ENCODE results near the gene LPCAT3.
"Not testable (repeated sequence)": the region's sequence is repeated elsewhere in the genome, so short reads cannot be mapped to it uniquely, and the experiment has no call there.

LPCAT3 gene

DNA sequence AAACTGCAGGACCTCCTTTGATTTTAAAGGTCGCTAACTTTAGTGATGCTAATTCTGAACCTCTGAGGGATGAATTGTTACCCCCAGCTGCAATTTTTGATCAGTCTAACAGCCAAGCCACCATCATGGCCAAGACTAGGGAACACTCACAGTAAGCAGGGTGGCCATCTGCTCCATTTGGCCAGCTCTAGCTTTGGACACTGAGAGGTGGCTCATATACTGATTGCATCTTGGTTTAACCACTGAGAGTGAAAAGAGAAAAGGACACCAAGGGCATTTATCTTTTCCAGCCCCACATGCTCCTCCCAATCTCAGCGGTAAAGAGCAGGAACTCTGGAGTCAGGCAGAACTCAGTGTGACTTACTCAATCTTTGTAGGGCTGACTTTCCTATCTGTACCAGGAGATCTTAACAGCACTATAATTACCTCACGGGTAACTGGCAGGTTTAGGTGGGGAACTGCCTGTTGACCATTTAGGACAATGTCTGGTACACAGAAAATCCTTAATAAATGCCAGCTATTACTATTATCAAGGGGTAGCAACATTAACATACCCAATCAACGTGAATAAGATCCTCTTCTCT lies 6.2 kb downstream of the LPCAT3 start:
- H4K20me1 ChIP-seq (ENCODE audit: insufficient read depth, low read length, poor library complexity, severe bottlenecking): peaks cover 17% of the 10 kb centered on the region
- no peak overlapping the region for H3K4me3 ChIP-seq (ENCODE audit: low read length, poor library complexity, severe bottlenecking)
- H2AFZ ChIP-seq (ENCODE audit: low read length): no peak overlapping the region
- H3K4me1 ChIP-seq (ENCODE audit: insufficient read depth, low read length, poor library complexity, severe bottlenecking): peaks cover 37% of the 10 kb centered on the region
- no peaks in the 10 kb centered on the region for H3K9me3 ChIP-seq (ENCODE audit: insufficient read depth, low read depth, low read length)
- no peaks in the 10 kb centered on the region for H3K9me2 ChIP-seq (replicated peaks; ENCODE audit: low read depth, low read length)
- TF ChIP-seq EZH2phosphoT487 (IDR thresholded peaks at IDR 0.05; ENCODE audit: borderline replicate concordance): no peak
- TF ChIP-seq, protein P1, sequence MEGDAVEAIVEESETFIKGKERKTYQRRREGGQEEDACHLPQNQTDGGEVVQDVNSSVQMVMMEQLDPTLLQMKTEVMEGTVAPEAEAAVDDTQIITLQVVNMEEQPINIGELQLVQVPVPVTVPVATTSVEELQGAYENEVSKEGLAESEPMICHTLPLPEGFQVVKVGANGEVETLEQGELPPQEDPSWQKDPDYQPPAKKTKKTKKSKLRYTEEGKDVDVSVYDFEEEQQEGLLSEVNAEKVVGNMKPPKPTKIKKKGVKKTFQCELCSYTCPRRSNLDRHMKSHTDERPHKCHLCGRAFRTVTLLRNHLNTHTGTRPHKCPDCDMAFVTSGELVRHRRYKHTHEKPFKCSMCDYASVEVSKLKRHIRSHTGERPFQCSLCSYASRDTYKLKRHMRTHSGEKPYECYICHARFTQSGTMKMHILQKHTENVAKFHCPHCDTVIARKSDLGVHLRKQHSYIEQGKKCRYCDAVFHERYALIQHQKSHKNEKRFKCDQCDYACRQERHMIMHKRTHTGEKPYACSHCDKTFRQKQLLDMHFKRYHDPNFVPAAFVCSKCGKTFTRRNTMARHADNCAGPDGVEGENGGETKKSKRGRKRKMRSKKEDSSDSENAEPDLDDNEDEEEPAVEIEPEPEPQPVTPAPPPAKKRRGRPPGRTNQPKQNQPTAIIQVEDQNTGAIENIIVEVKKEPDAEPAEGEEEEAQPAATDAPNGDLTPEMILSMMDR (conservative IDR thresholded peaks at IDR 0.05; ENCODE audit: low read length): no peak
- peak overlapping the region; percentile 24 for H3K9ac ChIP-seq (ENCODE audit: low read depth, low read length, poor library complexity, severe bottlenecking)
- H3K36me3 ChIP-seq (ENCODE audit: insufficient read depth, low read length): no peaks in the 10 kb centered on the region
- peak overlapping the region; percentile 21 for H3K4me2 ChIP-seq (ENCODE audit: low read depth, low read length, poor library complexity, severe bottlenecking)
- no peaks in the 10 kb centered on the region for H3K27me3 ChIP-seq (ENCODE audit: insufficient read depth, low read length, poor library complexity, severe bottlenecking)
- H3F3A ChIP-seq (ENCODE audit: low read depth): no peaks in the 10 kb centered on the region; the same call in 1 of the 2 replicates
- peaks cover 39% of the 10 kb centered on the region for H3K79me2 ChIP-seq (ENCODE audit: insufficient read depth, low read length)

DNA sequence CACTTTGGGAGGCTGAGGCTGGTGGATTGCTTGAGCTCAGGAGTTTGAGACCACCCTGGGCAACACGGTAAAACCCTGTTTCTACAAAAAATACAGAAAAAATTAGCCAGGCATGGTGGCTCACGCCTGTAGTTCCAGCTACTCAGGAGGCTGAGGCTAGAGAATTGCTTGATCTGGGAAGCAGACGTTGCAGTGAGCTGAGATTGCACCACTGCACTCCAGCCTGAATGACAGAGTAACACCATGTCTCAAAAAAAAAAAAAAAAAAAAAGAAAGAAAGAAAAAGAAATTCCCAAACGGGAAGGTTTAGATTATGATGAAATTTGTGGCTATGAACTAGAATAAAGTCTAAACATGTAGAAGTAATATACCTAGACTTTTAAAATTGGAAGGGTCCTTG lies 6.9 kb downstream of the LPCAT3 start:
- H3K9ac ChIP-seq (ENCODE audit: low read depth, low read length, poor library complexity, severe bottlenecking); H3K9me3 ChIP-seq (ENCODE audit: insufficient read depth, low read depth, low read length); H3K27me3 ChIP-seq (ENCODE audit: insufficient read depth, low read length, poor library complexity, severe bottlenecking); H3K4me3 ChIP-seq (ENCODE audit: low read length, poor library complexity, severe bottlenecking); H3K9me2 ChIP-seq (replicated peaks; ENCODE audit: low read depth, low read length); H2AFZ ChIP-seq (ENCODE audit: low read length); H3F3A ChIP-seq (ENCODE audit: low read depth); H3K4me2 ChIP-seq (ENCODE audit: low read depth, low read length, poor library complexity, severe bottlenecking); H3K36me3 ChIP-seq (ENCODE audit: insufficient read depth, low read length): not testable (repeated sequence)
- peaks cover 12% of the 10 kb centered on the region for H4K20me1 ChIP-seq (ENCODE audit: insufficient read depth, low read length, poor library complexity, severe bottlenecking)
- H3K79me2 ChIP-seq (ENCODE audit: insufficient read depth, low read length): peaks cover 32% of the 10 kb centered on the region; the same call in 1 of the 2 replicates
- H3K4me1 ChIP-seq (ENCODE audit: insufficient read depth, low read length, poor library complexity, severe bottlenecking): peaks cover 30% of the 10 kb centered on the region

GRCh38 chr12:7009512-7009911 lies 8.8 kb downstream of the LPCAT3 start:
- Histone ChIP-seq H4K20me1 (ENCODE audit: insufficient read depth, low read length, poor library complexity, severe bottlenecking) (peaks cover 6% of the 10 kb centered on the region), H3K36me3 (ENCODE audit: insufficient read depth, low read length) (no peaks in the 10 kb centered on the region), H3K4me2 (ENCODE audit: low read depth, low read length, poor library complexity, severe bottlenecking) (no peak overlapping the region), H3K9me2 (replicated peaks; ENCODE audit: low read depth, low read length) (no peaks in the 10 kb centered on the region), H3K9ac (ENCODE audit: low read depth, low read length, poor library complexity, severe bottlenecking) (no peak overlapping the region), H3K79me2 (ENCODE audit: insufficient read depth, low read length) (peaks cover 24% of the 10 kb centered on the region; the same call in 1 of the 2 replicates), H3F3A (ENCODE audit: low read depth) (no peaks in the 10 kb centered on the region), H3K27me3 (ENCODE audit: insufficient read depth, low read length, poor library complexity, severe bottlenecking) (no peaks in the 10 kb centered on the region), H3K9me3 (ENCODE audit: insufficient read depth, low read depth, low read length) (no peaks in the 10 kb centered on the region), H3K4me3 (ENCODE audit: low read length, poor library complexity, severe bottlenecking) (no peak overlapping the region), H2AFZ (ENCODE audit: low read length) (no peak overlapping the region), H3K4me1 (ENCODE audit: insufficient read depth, low read length, poor library complexity, severe bottlenecking) (peaks cover 16% of the 10 kb centered on the region)
- TF ChIP-seq, protein P1 (conservative IDR thresholded peaks at IDR 0.05; ENCODE audit: low read length): no peak
- TF ChIP-seq EZH2phosphoT487 (IDR thresholded peaks at IDR 0.05; ENCODE audit: borderline replicate concordance): no peak

DNA sequence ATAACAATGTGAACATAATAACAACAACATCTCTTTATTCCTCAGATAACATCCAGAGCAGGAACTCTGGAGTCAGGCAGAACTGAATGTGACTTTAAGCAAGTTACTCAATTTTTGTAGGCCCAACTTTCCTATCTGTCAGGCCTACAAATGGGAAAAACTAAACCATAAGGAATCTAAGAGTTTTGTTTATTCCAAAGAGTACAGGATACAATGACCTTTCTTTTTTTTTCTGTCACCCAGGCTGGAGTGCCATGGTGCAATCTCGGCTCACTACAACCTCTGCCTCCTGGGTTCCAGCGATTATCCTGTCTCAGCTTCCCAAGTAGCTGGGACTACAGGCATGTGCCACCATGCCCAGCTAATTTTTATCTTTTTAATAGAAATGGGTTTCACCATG lies 9.4 kb downstream of the LPCAT3 start:
- Histone ChIP-seq H3K79me2 (ENCODE audit: insufficient read depth, low read length) (peaks cover 19% of the 10 kb centered on the region; the same call in 1 of the 2 replicates), H3K36me3 (ENCODE audit: insufficient read depth, low read length) (no peaks in the 10 kb centered on the region), H3K4me2 (ENCODE audit: low read depth, low read length, poor library complexity, severe bottlenecking) (no peak overlapping the region), H3K4me3 (ENCODE audit: low read length, poor library complexity, severe bottlenecking) (no peak overlapping the region), H3K9ac (ENCODE audit: low read depth, low read length, poor library complexity, severe bottlenecking) (no peak overlapping the region), H2AFZ (ENCODE audit: low read length) (no peak overlapping the region), H4K20me1 (ENCODE audit: insufficient read depth, low read length, poor library complexity, severe bottlenecking) (peaks cover under 1% of the 10 kb centered on the region), H3F3A (ENCODE audit: low read depth) (no peaks in the 10 kb centered on the region), H3K9me3 (ENCODE audit: insufficient read depth, low read depth, low read length) (no peaks in the 10 kb centered on the region), H3K27me3 (ENCODE audit: insufficient read depth, low read length, poor library complexity, severe bottlenecking) (no peaks in the 10 kb centered on the region), H3K4me1 (ENCODE audit: insufficient read depth, low read length, poor library complexity, severe bottlenecking) (peaks cover 10% of the 10 kb centered on the region), H3K9me2 (replicated peaks; ENCODE audit: low read depth, low read length) (no peaks in the 10 kb centered on the region)
- no peak for TF ChIP-seq EZH2phosphoT487 (IDR thresholded peaks at IDR 0.05; ENCODE audit: borderline replicate concordance)
- TF ChIP-seq, protein P1 (conservative IDR thresholded peaks at IDR 0.05; ENCODE audit: low read length): no peak
